HG03521 (cell line): ENCODE results near the gene LIN37.

Experiments used
- ATAC-seq: cut with Tn5 transposase; IDR thresholded peaks from one replicate; pipeline ENCODE4 v1.9.1; 2021; ENCODE audit warnings: mild to moderate bottlenecking, moderate library complexity; ENCODE audit not compliant: unreplicated experiment

Gene LIN37

GRCh38 chr19:35751839-35752745 is 3.7 kb downstream of the LIN37 start:
- ATAC-seq: no peak

- ATAC-seq: no peak
These were observed 4.5 kb downstream of the LIN37 start for GRCh38 chr19:35752746-35753350.

GRCh38 chr19:35753634-35754369 is 5.4 kb downstream of the LIN37 start:
- ATAC-seq: no peak

GRCh38 chr19:35754370-35755130 is 6.2 kb downstream of the LIN37 start:
- ATAC-seq: no peak

GRCh38 chr19:35755131-35755549 is 6.8 kb downstream of the LIN37 start:
- ATAC-seq: no peak

GRCh38 chr19:35755550-35756376 is 7.4 kb downstream of the LIN37 start:
- ATAC-seq: no peak

GRCh38 chr19:35756377-35757230 is 8.2 kb downstream of the LIN37 start, which contains the start of gene HSPB6:
Gene HSPB6 (minus strand): TSS chr19:35757029. CDS start chr19:35757008, 21 bp downstream.
- no peak for ATAC-seq

GRCh38 chr19:35757231-35757748 is 8.9 kb downstream of the LIN37 start:
- no peak for ATAC-seq

- ATAC-seq: peak; percentile 90
These were observed 9.6 kb downstream of the LIN37 start, which contains the start of gene PROSER3 for GRCh38 chr19:35757749-35758608. Gene PROSER3 (plus strand): TSS chr19:35758176. CDS start chr19:35758216, 40 bp downstream.

GRCh38 chr19:35759697-35760096 is 11.3 kb downstream of the LIN37 start:
- no peak for ATAC-seq

- ATAC-seq: no peak
These were observed 12.5 kb downstream of the LIN37 start for GRCh38 chr19:35760711-35761349.

- no peak for ATAC-seq
These were observed 16.3 kb downstream of the LIN37 start for GRCh38 chr19:35764432-35765315.

- no peak for ATAC-seq
These were observed 18.3 kb downstream of the LIN37 start for GRCh38 chr19:35766571-35767104.

GRCh38 chr19:35767288-35768081 is 19.1 kb downstream of the LIN37 start:
- no peak for ATAC-seq

- no peak for ATAC-seq
These were observed 19.7 kb downstream of the LIN37 start for GRCh38 chr19:35768082-35768421.
